ENCODE results near the gene KCNH8. TPM values are rescaled to one million over a fixed set of nuclear protein-coding genes. Genes with fewer than 3 reads are reported as not detected.

The KCNH8 gene
- total RNA-seq, 2 experiments from 2014 or later, result not detected

- no peak overlapping the region for H3K27ac Mint-ChIP-seq
- DNase-seq (no peak), ATAC-seq (ENCODE audit: poor library complexity) (no peak)
- no peaks in the 10 kb centered on the region for H3K4me1 ChIP-seq (ENCODE audit: insufficient read depth, low read length)
- peaks cover 0 to 6% of the 10 kb centered on the region in 2 experiments for H3K9me3 ChIP-seq (ENCODE audit: control insufficient read depth in 1 of 2, insufficient read depth in 1 of 2, low read length in 2 of 2)
- no peaks in the 10 kb centered on the region for H3K36me3 Mint-ChIP-seq (ENCODE audit: low read depth)
- no peaks in the 10 kb centered on the region for H3K27me3 Mint-ChIP-seq
- H3K4me1 Mint-ChIP-seq (ENCODE audit: low read depth), result no peaks in the 10 kb centered on the region
- no peaks in the 10 kb centered on the region for H3K9me3 Mint-ChIP-seq
- no peaks in the 10 kb centered on the region for H3K27me3 ChIP-seq (ENCODE audit: control insufficient read depth in 1 of 2, insufficient read depth in 2 of 2, low read length in 2 of 2)
- CTCF ChIA-PET, result no interaction called here
- intact Hi-C loops (cut with DNase I, micrococcal nuclease), result no loop called here
- H3K4me3 Mint-ChIP-seq, result no peak overlapping the region
- H3K4me3 ChIP-seq (ENCODE audit: low read length), result no peak overlapping the region
- no peaks in the 10 kb centered on the region for H3K36me3 ChIP-seq (ENCODE audit: insufficient read depth, low read length)
- no peak for TF ChIP-seq CTCF (IDR thresholded peaks at IDR 0.05)
- no peak overlapping the region for H3K27ac ChIP-seq (ENCODE audit: low read depth in 1 of 2, low read length in 2 of 2)
- POLR2A ChIA-PET, result no interaction called here
These were observed 357.9 kb downstream of the KCNH8 start for GRCh38 chr3:19506171-19506570.

- Mint-ChIP-seq H3K27me3 (no peaks in the 10 kb centered on the region), H3K4me3 (no peak overlapping the region), H3K36me3 (ENCODE audit: low read depth) (no peaks in the 10 kb centered on the region), H3K27ac (no peak overlapping the region), H3K9me3 (no peaks in the 10 kb centered on the region), H3K4me1 (ENCODE audit: low read depth) (no peaks in the 10 kb centered on the region)
- Histone ChIP-seq H3K9me3 (ENCODE audit: control insufficient read depth in 1 of 2, insufficient read depth in 1 of 2, low read length in 2 of 2) (no peaks in the 10 kb centered on the region), H3K27ac (ENCODE audit: low read depth in 1 of 2, low read length in 2 of 2) (no peak overlapping the region), H3K36me3 (ENCODE audit: insufficient read depth, low read length) (no peaks in the 10 kb centered on the region), H3K4me1 (ENCODE audit: insufficient read depth, low read length) (no peaks in the 10 kb centered on the region), H3K4me3 (ENCODE audit: low read length) (no peak overlapping the region), H3K27me3 (ENCODE audit: control insufficient read depth in 1 of 2, insufficient read depth in 2 of 2, low read length in 2 of 2) (no peaks in the 10 kb centered on the region)
- ATAC-seq (ENCODE audit: poor library complexity) (no peak), DNase-seq (no peak)
- intact Hi-C loops (cut with DNase I, micrococcal nuclease), result no loop called here
- CTCF ChIA-PET, result interaction anchor here (0.7 kb wide), 1 partner anchor 1526 kb away, joined by 4 read pairs; no protein-coding TSS in a partner anchor
- POLR2A ChIA-PET, result no interaction called here
- no peak for TF ChIP-seq CTCF (IDR thresholded peaks at IDR 0.05)
These were observed 374.0 kb downstream of the KCNH8 start for GRCh38 chr3:19522305-19522704.

- Histone ChIP-seq H3K4me1 (ENCODE audit: insufficient read depth, low read length) (no peaks in the 10 kb centered on the region), H3K4me3 (ENCODE audit: low read length) (no peak overlapping the region), H3K9me3 (ENCODE audit: control insufficient read depth in 1 of 2, insufficient read depth in 1 of 2, low read length in 2 of 2) (no peaks in the 10 kb centered on the region), H3K27me3 (ENCODE audit: control insufficient read depth in 1 of 2, insufficient read depth in 2 of 2, low read length in 2 of 2) (no peaks in the 10 kb centered on the region), H3K27ac (ENCODE audit: low read depth in 1 of 2, low read length in 2 of 2) (no peak overlapping the region), H3K36me3 (ENCODE audit: insufficient read depth, low read length) (no peaks in the 10 kb centered on the region)
- H3K36me3 Mint-ChIP-seq (ENCODE audit: low read depth), result no peaks in the 10 kb centered on the region
- H3K27ac Mint-ChIP-seq, result no peak overlapping the region
- no peaks in the 10 kb centered on the region for H3K27me3 Mint-ChIP-seq
- H3K4me3 Mint-ChIP-seq, result no peak overlapping the region
- no peak for DNase-seq
- H3K9me3 Mint-ChIP-seq, result no peaks in the 10 kb centered on the region
- CTCF ChIA-PET, result no interaction called here
- POLR2A ChIA-PET, result no interaction called here
- no peaks in the 10 kb centered on the region for H3K4me1 Mint-ChIP-seq (ENCODE audit: low read depth)
- intact Hi-C loops (cut with DNase I, micrococcal nuclease), result no loop called here
- ATAC-seq (ENCODE audit: poor library complexity), result no peak
- no peak for TF ChIP-seq CTCF (IDR thresholded peaks at IDR 0.05)
These were observed 377.8 kb downstream of the KCNH8 start for GRCh38 chr3:19526071-19526470.
